A673 (cell line): ENCODE measurements around the gene ASPSCR1.

Experiments
- EZH2 ChIP-seq: fragments of 200-600 bp; sonication (generic); IDR thresholded peaks from 2 replicates; pipeline ENCODE4 v1.6.1; 2017; ENCODE audit warnings: borderline replicate concordance, low read depth, mild to moderate bottlenecking, mixed read lengths, antibody characterized with exemption, low read length; ENCODE audit not compliant: poor library complexity, severe bottlenecking
- TF ChIP-seq, protein P1 (sequence below): fragments of 300-800, 200-600 bp; sonication (generic); conservative IDR thresholded peaks from 2 replicates; pipeline ENCODE4 v1.5.1; 2017; ENCODE audit warnings: low read depth, mild to moderate bottlenecking, antibody characterized with exemption, low read length, moderate library complexity, mixed read lengths

DNA sequence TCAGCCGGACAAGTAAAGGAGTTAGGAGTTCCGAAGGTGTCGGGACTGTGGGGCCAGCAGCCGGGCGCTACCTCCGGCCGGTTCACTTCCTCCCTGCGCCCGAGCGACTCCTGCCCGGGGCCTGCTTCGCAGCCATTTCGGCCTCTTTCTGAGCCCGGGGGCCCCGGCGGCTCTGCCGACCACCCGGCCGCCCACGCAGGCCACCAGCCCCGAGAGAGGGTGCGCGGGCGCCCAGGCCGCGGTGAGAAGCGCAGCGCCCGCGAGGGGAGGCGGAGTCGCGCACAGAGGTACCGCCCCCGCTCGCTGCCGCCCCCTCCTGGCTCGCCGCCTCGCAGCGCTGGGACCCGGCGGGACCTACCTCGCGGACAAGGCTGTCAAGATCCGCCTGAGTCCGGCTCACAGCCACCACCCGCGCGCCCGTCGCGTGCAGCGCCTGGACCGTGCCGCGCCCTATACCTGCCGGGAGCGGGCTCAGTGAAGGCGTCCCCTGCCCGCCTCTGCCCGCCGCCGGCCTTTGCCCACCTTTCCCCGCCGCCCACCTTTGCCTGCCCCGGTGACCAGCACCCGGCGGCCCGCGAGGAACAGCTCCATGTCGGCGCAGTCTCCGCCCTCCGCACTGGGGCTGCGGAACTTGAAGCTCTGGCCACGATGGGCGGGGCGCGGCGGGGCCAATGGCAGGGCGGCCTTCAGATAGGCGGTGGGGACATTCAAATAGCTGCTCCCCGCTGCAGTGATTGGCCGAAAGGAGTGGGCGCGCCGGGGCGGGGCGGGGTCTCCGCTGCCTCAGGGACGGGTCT is 59.9 kb downstream of the ASPSCR1 start, which contains the start of gene DCXR:
- TF ChIP-seq, protein P1, sequence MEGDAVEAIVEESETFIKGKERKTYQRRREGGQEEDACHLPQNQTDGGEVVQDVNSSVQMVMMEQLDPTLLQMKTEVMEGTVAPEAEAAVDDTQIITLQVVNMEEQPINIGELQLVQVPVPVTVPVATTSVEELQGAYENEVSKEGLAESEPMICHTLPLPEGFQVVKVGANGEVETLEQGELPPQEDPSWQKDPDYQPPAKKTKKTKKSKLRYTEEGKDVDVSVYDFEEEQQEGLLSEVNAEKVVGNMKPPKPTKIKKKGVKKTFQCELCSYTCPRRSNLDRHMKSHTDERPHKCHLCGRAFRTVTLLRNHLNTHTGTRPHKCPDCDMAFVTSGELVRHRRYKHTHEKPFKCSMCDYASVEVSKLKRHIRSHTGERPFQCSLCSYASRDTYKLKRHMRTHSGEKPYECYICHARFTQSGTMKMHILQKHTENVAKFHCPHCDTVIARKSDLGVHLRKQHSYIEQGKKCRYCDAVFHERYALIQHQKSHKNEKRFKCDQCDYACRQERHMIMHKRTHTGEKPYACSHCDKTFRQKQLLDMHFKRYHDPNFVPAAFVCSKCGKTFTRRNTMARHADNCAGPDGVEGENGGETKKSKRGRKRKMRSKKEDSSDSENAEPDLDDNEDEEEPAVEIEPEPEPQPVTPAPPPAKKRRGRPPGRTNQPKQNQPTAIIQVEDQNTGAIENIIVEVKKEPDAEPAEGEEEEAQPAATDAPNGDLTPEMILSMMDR = peak; percentile 72
- no peak for TF ChIP-seq EZH2
